Stimulated activated CD8-positive, alpha-beta memory T cell treated with anti-CD3 and anti-CD28 coated beads, Interleukin-12 subunit alpha, Interleukin-12 subunit beta, amount 100 ng/mL, for 4 hours (primary cell): ENCODE data around the gene GNAZ.

Experiments used
- DNase-seq: peaks from one replicate; pipeline ENCODE4 v3.0.0-alpha.2; 2020; ENCODE audit warnings: low read depth

Gene GNAZ

GRCh38 chr22:23077627-23078461 lies 7.5 kb downstream of the GNAZ start:
- no peak for DNase-seq

DNA sequence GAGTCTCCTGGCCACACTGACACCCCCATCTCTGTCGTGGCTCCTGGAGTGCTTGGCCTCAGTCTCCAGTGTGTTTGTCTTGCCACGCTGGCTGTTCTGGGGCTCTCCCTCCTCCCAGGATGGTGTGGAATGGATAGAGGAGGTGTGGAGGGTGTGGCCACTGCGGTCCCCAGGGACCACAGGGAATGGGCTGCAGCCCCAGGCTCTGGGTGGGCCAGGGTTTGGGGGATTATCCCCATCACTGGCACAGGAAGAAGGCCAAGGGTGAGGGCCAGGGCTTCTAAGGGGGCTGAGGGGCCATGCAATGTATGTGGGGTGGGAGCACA lies 8.1 kb downstream of the GNAZ start:
- DNase-seq = no peak

DNA sequence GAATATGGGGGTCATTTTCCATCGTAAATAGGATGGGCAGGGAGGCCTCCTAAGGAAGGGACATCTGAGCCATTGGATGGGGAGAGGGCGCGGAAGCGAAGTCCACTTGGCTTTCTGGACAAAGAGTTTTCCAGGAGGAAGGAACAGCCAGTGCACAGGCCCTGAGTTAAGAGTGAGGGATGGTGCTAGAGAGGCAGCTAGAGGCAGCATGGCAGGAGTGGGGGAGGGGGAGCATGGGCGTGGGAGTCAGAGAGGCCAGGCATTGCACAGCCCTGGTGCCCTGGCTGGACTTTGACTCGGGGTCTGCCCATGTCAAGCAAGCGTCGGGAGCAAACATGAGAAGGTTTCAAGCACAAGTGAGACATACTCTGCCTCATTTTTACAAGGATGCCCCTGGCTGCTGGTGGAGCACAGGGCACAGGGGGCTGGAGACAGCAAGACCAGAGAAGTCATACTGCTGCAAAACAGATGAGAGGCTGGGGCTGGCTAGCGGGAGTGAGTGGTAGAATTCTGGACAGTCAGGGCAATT lies 9.0 kb downstream of the GNAZ start:
- no peak for DNase-seq

GRCh38 chr22:23079814-23080521 lies 9.6 kb downstream of the GNAZ start:
- no peak for DNase-seq

- DNase-seq = no peak
Observed at GRCh38 chr22:23080613-23081290, 10.4 kb downstream of the GNAZ start.

DNA sequence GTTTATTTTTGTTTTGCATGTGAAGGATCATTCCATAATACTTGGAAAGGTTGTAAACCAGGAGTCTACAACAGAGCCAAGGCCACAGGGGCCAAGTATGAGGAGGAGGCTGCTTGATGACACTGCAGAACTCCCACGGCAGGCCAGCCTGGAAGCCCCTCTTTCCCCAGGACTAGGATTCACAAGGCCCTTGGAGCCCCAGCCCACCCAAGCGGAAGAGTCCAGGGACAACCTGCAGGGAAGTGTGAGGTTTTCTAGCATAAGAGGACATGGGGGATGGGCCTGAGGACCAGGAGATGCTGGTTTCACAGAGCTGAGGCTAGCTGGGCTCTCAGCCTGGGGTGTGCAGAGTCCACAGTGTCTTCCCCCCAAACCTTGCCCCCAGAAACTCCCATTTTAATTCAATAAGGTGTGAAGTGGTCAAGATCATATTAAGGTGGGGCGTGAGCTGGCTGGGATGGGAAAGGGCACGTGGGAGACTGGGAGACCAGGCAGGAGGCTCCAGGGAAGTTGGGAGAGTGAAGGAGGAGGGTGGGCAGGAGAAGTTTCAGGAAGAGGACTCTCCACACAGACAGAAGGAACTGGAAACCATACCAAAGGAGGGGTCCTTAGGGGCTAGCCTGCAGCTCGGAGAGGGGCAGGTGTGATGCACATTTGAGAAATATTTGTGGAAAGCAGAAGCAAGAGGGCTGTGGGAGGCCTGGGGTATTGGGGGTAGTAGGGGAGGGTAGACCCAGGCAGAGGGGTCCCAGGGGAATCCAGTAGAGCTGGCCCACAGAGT lies 12.4 kb downstream of the GNAZ start:
- DNase-seq = no peak

DNA sequence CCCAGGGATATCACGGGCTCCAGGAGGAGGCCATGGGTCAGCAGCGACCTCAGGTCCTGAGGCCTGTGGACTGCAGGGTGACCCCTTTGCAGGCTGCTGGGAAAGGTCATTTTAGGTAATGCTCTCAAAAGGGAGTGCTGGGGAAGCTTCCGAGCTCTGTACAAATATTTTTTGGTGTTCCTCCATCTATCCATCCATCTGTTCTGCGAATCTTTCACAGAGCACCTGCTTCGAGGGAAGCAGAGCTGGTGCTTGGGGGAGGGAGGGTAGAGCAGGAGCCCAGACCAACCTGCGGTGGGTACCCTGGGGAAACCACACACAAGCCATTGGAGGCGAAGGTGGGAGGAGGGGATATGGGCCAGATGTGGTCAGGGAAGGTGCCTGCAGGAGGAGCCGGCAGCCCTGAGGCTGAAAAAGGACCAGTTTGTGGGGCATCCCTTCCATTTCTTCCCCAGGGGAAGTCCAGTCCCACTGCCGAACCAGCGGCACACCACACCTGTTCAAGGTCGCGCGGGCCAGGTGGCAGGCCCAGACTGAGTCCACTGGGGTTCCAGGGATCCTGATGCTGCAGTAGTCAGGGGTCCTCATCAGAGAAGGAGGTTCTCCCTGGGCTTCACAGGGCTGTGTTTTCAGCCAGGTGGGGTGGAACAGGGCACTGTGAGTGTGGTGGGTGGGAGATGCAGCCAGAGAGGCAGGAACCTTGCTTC lies 13.1 kb downstream of the GNAZ start:
- no peak for DNase-seq

GRCh38 chr22:23084453-23085350 lies 14.4 kb downstream of the GNAZ start:
- DNase-seq = no peak

- no peak for DNase-seq
Observed at GRCh38 chr22:23085351-23085671, 15.0 kb downstream of the GNAZ start.

DNA sequence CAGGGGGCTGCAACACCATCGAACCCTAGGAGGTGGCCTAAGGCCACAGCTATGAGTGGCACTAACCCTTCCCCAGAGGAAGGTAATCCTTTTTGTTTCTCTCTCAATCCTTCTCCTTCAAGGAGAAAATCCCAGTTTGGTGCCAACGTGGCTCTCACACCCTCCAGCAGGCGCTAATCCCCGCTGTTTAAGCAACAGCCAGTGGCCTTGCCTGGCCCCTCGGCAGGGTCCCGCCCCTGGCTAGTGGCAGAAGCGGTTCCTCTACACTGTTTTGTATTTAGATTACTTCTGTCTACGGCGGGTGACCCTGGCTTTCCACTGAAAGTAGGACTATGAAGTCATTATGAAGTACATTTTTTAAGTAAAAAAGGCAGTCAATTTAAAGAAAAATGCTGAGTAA lies 15.5 kb downstream of the GNAZ start:
- DNase-seq = no peak

DNA sequence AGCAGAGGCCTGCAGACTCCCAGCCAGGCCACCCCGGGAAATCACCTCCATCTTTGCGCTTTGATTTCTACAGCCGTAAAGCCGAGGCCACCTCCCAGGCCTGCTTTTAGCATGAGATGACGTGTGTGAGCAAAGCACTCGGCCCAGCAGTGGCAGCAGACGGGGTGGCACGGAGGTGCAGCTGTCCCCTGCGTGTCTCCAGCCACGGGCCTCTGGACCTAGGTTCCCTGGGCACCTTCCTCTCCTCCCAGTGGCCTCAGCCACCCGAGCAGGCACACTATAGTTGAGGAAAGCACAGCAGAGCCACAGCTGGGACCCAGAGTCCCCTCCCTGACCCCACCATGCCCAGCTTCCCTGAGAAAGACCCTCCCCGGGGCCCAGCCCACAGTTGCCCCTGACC lies 15.9 kb downstream of the GNAZ start:
- DNase-seq = no peak

DNA sequence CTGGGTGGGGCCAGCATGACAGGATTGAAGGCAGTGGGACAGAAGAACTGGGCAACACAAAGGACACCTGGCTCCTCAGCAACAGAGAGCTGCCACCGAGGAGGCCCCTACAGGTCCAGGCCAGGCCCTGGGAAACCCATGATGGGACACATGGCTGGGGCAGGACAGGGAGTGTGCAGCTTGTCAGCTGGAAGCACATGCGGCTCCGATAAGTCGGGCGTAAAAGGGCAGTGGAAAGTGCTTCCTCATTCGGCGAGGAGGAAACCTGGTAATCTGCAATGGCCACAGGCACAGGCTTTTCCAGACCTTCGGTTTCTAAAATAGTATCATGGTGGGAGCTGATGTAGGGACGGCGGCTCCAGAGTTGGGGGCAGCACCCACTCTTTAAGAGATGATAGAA lies 16.5 kb downstream of the GNAZ start:
- DNase-seq = no peak

DNA sequence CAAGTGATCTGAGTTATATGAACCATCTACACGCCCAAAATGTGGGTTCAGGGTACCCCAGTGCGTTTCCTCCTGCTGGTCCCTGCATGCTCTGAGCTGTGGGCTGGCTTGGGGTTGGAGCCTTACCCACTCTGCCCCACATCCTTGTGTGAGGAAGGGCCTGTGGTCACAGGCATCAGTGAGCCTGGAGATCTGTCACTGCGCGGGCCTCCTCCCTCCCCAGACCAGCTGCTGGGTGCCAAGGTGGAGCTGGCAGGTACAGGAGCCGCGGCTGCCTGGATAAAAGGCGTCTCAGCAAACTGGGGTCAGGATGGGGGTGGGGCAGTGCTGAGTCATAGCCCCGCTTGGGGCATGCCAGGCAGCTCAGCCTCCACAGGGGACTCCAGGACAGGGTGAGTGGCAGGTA lies 17.9 kb downstream of the GNAZ start:
- no peak for DNase-seq

- no peak for DNase-seq
Observed at GRCh38 chr22:23089010-23089409, 18.7 kb downstream of the GNAZ start.

DNA sequence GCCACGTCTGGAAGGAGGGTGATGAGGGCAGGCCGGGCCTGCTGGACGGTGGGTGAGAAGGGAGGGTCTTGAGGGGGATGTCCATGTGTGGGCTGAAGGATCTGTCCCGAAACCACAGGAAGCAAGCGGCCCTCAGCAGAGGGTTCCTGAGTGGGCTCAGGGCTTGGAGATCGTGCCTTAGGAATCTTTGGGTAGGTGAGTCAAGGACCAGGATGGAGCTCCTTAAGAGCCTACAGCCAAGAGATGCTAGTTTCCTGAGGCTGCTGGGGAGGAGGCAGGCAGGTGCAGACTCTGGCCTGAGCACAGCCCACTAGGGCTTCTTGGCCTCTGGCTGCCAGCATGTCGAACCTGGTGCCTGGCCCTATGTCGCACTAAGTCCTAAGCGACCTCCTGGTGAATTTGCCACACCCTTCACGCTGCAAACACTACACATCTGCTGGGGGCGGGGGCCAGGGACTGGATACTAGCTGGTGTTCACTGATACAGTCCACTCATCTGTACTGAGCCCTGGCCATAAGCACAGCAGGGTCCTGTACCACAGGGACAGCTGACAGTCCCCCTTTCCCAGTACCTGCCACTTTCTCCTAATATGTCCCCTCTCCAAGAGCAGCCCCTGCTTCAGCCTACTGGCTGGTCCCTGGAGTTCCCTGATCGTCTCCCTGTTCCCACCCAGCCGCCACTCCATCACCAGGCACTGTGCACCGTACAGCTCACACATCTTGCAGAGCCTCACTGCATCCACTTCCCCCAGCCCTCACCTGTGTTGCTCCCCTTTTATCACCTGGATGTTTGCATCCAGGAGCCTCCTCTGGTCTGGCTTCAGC lies 19.5 kb downstream of the GNAZ start:
- DNase-seq = no peak

DNA sequence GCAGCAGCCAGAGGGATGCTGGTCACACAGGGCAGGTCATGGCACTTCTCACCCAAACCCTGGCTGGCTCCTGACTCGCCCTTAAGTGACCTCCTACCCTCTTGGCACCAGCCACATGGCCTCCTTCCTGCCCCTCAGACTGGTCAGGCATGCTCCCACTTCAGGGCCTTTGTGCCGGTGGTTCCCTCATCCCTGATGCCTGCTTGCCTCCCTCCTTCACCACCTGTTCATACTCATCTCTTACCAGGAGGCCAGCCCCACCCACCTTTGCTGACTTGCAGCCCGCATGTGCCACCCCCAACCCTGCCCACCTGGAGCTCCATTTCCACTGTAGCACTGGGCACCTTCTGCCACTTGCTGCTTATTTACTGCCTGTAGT lies 20.1 kb downstream of the GNAZ start:
- DNase-seq = no peak

DNA sequence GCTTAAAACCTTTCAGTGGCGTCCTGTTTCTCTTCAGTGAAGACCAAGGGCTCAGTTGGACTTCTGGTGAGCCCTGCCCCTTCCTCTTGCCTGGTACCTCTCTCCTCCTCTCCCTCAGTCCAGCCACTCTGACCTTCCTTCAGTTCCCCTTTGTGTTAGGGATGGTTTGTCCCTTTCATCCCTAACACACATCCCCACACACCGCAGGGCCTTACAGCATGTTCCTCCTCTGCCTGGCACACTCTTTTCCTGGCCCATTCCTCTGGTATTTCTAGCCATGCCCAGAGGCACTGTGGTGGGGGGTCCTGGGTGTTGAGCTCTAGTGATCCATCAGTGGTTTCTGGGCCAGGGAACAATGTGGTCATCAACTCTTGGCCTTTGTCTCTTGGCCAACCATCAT lies 21.4 kb downstream of the GNAZ start:
- no peak for DNase-seq

DNA sequence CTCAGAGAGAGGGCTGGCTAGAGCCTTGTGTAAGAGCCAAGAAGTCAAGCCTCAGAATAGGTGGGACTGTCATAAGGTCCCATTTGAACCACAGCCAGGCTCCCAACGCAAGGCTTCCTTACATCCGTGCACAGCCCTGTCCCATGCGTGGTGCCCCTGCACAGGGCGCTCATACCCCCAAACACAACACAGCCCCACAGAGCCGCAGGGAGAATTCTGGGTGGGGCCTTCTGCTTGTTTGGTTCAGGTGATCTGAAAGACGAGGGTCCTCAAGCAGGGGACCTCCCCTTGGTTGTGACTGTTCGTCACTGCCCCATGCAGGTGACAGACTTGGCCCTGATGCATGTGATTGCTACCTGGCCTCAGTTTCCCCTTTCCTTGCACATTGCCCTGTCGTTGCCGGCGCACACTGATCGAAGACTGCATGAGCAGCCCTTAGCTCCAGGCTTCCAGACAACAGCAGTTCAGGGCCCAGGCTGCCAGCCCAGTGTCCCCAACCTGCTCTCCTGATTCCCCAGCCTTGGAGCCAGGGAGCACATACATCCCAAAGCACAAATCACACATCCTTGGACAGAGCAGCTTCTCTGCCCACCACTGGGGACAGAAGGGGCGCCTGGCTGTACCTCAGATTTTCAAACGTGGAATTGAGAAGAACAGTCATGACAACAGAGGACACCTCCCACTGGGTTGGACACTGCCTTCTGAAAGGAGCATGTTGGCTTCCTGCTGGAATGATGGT lies 22.1 kb downstream of the GNAZ start:
- no peak for DNase-seq
